ACHN (cell line): ENCODE measurements around the gene ZNF410.

Experiments
- DNase-seq: peaks from one replicate; pipeline ENCODE4 v3.0.0-alpha.2; 2015
- in situ Hi-C: cut with HindIII; loops from 2 replicates; pipeline ENCODE4 v1.10.0; 2017; ENCODE audit warnings: low sequenced_read_pairs, low pct_ligation_motif_present, low pct_unique_long_range_greater_than_20kb

The ZNF410 gene

DNA sequence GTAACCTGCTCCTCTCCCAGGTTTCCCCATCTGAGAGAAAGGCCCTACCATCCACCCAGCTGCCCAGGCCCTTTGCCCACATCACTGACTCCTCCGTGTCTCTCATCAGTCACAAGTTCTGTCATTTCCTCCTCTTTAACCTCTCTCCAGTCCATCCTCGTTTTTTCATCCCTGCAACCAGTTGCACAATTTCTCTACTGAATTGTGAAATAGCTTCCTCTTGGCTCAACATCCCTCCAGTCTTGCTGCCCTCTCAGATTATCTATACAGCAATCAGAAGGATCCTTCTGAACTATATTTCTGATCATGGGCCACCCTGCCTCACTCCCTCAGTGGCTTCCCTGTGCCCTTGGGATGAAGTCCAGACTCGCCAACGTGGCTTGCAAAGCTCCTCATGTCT, 56.4 kb downstream of the ZNF410 start:
- DNase-seq: peak; percentile 5
- in situ Hi-C loops: no loop called here

DNA sequence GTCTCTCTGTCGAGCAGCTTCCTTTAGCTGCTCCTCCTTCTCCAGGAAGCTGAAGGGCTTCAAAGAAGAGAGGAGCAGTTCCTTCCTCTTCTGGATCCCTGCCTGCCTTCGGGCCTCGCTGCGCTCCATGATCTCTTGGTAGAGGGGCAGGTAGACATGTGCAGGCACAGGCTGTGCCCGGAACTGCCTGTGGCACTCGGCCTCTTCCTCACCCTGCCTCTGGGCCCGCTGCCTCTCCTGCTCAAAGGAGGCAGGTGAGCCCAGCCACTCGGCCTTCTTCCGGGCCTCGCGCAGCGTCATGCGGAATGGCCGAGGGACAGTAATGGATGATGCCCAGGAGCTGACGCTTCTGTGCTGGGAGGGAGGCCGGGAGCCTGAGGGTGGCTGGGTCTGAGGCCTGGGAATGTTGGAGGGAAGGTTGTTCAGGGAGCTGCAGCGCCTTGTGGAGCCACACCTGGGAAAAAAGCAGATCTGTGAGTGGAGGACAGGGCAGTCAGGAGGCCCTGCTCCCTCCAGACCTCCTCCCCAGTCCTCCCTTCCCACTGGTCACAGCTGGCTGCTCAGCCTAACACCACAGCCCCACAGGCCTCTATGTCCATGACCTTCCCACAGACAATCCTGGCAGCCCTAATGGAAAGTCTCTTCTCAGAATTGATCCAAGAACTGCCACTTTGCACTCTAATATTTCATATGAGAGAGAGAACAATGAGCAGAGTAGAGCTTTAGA, 57.9 kb downstream of the ZNF410 start:
- DNase-seq: no peak
- in situ Hi-C loops: no loop called here

DNA sequence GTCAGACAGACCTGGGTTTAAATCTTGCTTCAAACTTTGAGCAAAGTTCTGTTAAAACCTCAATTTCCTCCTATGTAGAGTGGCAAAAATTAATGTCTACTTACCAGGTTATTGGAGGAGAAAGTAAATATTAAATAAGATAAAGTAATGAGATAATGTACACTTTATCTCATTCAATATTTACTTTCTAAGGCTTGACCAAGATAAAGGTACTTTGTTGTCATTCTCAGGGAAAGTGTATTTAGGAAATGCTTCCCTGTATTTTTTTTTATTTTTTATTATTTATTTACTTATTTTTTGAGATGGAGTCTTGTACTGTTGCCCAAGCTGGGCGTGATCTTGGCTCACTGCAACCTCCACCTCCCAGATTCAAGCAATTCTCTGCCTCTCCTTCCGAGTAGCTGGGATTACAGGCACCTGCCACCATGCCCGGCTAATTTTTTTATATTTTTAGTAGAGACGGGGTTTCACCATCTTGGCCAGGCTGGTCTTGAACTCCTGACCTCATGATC, 58.6 kb downstream of the ZNF410 start:
- no peak for DNase-seq
- in situ Hi-C loops: no loop called here

DNA sequence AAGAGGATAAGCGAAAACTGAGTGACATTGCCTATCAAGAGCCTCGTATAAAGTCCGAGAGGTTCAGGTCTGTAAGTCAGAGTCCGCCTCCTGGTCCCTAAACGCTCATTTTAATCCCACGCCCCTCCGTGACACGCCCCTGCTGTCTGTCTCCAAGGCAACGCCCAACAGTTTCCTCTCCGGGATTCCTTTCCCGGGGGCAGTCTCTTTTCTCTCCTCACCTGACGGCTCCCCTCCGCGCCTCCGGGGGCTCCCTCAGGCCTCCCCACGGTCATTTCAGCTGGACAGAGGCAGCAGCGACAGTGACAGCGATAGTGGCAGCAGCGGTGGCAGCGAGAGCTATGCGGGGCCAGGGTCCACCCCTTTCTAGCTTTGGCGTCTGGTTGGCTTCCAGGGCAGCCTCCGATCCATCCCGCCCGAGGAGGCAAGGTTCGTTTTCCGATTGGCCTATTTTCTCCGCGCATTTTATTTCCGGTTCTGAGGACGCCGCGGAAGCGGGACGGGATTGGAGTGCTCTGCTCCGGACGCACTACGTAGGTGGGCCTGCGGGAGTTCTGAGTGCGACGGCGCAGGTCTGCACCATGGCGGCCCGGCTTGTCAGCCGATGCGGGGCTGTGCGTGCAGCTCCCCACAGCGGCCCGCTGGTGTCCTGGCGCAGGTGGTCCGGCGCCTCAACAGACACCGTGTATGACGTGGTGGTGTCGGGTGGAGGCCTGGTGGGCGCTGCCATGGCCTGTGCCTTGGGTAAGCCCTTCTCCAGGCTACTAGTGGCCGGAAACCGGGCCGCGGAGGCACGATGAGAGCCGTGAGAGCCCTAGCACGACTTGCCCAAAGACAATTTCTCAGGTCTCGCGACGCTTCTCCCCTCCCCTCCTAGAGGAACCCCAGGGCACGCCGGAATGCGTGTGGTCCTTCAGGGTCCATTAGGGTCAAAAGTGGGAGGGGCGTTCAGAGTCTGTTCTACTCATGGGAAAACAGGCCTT, 63.4 kb downstream of the ZNF410 start, which contains the start of the genes COQ6 and FAM161B:
COQ6 (plus strand) TSS at position 551 of the 983 bp plus-strand sequence; CDS start at position 582, 31 bp downstream.
FAM161B (minus strand) TSS at position 343 of the 983 bp plus-strand sequence; CDS start at position 275, 68 bp downstream.
- in situ Hi-C loops: no loop called here
- peak; percentile 96 for DNase-seq

DNA sequence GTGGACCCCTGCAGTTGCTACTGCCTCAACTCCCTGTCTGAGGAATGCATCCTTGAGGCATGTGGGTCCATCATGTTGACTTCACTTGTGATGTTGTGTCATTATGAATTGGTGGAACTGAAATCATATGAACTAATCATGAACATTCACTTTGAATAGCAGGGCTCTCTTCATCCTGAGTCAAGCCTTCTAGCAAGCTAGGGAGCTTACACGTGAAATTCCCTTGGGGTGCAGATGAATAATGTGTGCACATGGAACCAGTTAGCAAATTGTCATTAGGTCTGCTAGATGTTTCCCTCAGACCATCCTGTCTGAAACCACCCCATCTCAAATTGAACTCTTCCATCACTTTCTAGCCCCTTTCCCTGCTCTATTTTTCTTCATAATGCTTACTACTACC, 67.1 kb downstream of the ZNF410 start:
- in situ Hi-C loops: no loop called here
- no peak for DNase-seq

DNA sequence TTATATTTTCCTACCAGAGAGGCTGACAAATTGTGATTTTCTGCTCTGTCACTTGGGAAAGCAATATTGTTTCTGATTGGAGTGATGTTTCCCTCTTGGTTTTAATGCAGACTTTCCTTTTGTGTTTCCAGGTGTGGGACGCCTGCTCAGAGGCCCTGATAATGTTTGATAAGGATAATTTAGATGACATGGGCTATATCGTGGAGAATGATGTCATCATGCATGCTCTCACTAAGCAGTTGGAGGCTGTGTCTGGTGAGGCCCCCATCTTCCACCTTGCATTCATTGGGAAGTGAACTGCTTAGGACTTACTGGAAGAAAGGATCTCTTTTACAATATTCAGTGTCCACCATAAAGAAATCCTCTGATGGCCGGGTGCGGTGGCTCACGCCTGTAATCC, 69.0 kb downstream of the ZNF410 start:
- in situ Hi-C loops: no loop called here
- DNase-seq: no peak

DNA sequence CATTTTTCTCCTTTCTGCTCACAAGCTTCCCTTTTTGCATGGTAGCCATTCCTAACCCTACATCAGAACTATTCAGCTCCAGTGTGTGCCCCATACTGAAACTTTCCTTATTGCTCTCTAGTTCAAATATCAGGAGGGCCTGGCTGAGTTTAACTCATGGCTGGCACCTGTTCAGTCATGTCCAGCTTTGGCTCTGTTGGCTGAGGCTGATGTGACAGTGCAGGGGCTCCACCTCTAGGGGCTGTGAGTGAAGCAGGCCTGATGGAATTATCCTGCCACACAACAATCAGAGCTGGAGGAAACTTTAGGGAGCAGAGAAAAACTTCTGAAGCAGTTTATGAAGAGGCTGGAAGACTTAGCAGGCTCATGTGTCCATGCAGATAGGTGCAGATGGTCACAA, 71.9 kb downstream of the ZNF410 start:
- no peak for DNase-seq
- in situ Hi-C loops: no loop called here

DNA sequence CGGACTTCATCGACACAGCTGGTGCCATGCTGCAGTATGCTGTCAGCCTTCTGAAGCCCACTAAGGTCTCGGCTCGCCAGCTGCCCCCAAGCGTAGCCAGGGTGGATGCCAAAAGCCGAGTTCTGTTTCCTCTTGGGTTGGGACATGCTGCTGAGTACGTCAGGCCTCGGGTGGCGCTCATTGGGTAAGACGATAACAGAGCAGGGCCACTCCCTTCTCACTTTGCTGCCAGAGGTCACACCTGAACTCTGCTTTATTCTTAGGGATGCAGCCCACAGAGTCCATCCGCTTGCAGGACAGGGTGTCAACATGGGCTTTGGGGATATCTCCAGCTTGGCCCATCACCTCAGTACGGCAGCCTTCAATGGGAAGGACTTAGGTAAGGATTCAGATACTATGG, 74.5 kb downstream of the ZNF410 start:
- DNase-seq: no peak

DNA sequence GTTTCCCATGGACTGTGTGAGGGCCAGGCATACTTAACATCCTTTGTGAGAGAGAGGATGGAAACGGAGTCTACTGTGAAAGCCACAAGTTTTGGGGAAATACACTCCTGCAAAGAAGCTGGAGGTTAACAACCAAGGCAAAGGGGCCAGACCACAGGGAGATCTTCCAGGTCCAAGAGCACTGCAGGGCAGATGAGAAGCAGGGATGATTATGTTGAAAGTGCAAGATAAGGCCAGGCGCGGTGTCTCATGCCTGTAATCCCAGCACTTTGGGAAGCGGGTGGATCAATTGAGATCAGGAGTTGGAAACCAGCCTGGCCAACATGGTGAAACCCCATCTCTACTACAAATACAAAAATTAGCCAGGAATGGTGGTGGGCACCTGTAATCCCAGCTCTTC, 78.6 kb downstream of the ZNF410 start:
- no peak for DNase-seq
- in situ Hi-C loops: no loop called here

More for the DNA sequence above, 74.5 kb downstream of the ZNF410 start:
- in situ Hi-C loops: no loop called here

DNA sequence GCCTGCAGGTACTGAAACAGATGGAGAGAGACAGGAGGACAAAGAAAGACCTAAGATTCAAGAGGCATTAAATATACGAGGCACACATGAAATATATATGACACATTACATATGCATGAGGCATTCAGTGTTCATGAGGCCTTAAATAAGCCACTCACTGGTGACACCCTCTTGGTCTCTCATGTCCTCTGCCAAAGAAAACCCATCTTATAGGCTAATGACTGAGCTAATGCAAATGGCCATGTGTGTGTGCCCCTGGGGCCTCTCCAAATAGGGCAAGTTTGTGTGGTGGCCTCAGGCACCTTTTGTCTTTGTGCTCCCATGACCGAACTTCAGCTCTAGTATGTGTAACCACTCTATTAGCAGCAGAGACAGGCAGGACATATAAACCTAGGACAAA, 82.2 kb downstream of the ZNF410 start:
- DNase-seq: no peak
- in situ Hi-C loops: no loop called here

DNA sequence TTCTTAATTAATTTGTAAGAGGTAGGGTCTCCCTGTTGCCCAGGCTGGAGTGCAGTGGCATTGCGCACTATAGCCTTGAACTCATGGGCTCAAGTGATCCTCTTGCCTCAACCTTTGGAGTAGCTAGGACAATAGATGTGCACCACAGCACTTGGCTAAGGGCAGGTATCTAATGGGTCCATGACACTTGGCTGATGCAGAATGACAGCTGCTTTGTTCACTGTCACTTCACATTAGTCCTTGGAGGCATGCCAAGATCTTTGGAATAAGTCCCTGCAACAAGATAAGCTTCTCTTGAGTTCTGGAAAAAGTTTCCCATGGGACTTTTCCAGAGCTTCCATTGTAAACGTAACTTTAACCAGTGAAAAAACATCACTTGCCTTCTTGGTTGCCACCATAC, 86.8 kb downstream of the ZNF410 start:
- in situ Hi-C loops: no loop called here
- DNase-seq: no peak

DNA sequence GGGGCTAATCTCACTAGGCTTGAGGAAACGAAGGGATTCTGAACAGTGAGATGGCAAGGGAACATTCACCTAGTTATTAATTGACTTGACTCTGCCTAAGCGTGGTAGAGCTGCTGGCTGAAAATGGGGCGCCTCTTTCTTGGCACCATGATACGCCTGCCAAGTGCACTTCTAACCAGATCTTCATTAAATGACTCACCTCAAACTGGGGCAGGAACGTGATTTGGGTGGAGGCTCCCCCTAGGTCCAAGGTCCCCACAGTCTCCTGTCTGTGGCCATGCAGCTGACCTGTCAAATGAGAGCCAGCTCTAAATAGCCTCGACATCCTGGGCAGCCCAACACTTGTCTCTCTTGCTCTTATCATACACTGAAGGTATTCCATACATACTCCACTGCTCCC, 89.5 kb downstream of the ZNF410 start:
- peak; percentile 5 for DNase-seq
- in situ Hi-C loops: no loop called here

DNA sequence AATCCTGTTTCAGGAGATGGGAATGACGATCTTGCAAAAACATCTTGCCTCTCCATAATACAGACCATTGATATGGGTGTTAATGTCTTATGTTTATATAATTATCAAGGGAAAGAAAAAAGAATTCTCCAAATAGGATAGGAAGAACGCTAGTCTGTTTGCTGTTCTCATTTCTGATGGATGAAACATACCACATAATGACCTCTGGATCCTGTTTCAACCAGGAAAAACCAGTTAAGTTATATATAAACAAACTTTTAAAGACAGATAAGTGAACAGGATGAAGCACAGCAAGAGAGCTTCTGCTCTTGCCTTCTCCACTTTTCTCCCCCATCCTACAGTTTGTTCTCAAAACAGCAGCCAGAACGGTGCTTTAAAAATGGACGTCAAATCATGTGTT, 91.2 kb downstream of the ZNF410 start:
- in situ Hi-C loops: no loop called here
- no peak for DNase-seq
